ENCODE measurements around the gene TAB3. TPM values are rescaled to one million over a fixed set of nuclear protein-coding genes. Genes with fewer than 3 reads are reported as not detected.

TAB3 gene
- total RNA-seq, 1 experiment from 2014 or later: 30.9 TPM

DNA sequence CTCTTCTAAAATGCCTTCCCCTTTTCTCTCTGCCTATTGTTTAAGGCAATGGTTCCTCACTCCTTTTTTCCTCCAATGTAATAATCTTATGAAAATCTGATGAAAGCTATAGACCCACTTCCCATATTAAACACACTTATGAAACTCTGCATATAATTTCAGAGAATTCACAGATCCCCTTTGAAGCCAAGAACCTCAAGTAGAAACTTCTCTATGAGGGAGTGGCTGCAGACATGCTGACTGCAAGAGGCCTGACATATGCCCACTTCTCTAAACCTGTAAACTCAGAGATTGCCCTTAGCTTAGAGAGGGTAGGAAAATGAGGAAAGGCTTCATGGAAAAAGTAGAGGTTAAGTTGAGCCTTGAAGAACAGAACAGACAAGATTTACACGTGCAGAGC is 37.6 kb downstream of the TAB3 start:
- CTCF ChIA-PET: no interaction called here
- no peaks in the 10 kb centered on the region for H3K27me3 Mint-ChIP-seq (ENCODE audit: unreplicated experiment)
- H3K4me1 Mint-ChIP-seq (ENCODE audit: low read depth, unreplicated experiment): no peaks in the 10 kb centered on the region
- H3K4me3 Mint-ChIP-seq (ENCODE audit: low read depth, unreplicated experiment): no peak overlapping the region
- H3K27ac Mint-ChIP-seq (ENCODE audit: unreplicated experiment): no peak overlapping the region
- no peaks in the 10 kb centered on the region for H3K36me3 Mint-ChIP-seq (ENCODE audit: insufficient read depth, unreplicated experiment)
- no peak for DNase-seq
- no peaks in the 10 kb centered on the region for H3K9me3 Mint-ChIP-seq (ENCODE audit: low read depth, unreplicated experiment)
- no TSS peak for BruUV-seq (replicated peaks)
- TF ChIP-seq, protein P1, sequence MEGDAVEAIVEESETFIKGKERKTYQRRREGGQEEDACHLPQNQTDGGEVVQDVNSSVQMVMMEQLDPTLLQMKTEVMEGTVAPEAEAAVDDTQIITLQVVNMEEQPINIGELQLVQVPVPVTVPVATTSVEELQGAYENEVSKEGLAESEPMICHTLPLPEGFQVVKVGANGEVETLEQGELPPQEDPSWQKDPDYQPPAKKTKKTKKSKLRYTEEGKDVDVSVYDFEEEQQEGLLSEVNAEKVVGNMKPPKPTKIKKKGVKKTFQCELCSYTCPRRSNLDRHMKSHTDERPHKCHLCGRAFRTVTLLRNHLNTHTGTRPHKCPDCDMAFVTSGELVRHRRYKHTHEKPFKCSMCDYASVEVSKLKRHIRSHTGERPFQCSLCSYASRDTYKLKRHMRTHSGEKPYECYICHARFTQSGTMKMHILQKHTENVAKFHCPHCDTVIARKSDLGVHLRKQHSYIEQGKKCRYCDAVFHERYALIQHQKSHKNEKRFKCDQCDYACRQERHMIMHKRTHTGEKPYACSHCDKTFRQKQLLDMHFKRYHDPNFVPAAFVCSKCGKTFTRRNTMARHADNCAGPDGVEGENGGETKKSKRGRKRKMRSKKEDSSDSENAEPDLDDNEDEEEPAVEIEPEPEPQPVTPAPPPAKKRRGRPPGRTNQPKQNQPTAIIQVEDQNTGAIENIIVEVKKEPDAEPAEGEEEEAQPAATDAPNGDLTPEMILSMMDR (IDR thresholded peaks at IDR 0.05; ENCODE audit: unreplicated experiment): no peak
- intact Hi-C loops (cut with micrococcal nuclease; ENCODE audit: unreplicated experiment): no loop called here

DNA sequence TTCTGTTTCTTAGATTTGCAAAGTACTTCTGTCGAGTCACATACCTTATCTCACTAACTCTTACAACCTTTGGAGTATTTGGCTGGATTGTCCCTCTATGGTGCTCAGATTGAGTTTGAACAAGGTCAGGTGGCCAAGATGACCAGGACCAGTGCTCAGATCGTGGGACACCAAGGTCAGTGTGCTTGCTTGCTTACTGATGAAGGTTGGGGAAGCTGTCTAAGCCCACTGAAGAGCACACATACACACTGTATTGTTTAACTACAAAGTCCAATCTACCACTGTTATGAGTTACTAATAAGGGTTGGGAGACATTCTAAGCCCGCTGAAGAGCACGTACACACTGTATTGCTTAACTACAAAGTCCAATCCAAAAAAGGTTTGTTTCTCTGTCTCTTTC is 53.7 kb downstream of the TAB3 start:
- no peak overlapping the region for H3K4me3 Mint-ChIP-seq (ENCODE audit: low read depth, unreplicated experiment)
- no peak for DNase-seq
- no peaks in the 10 kb centered on the region for H3K9me3 Mint-ChIP-seq (ENCODE audit: low read depth, unreplicated experiment)
- CTCF ChIA-PET: no interaction called here
- H3K4me1 Mint-ChIP-seq (ENCODE audit: low read depth, unreplicated experiment): no peaks in the 10 kb centered on the region
- H3K27me3 Mint-ChIP-seq (ENCODE audit: unreplicated experiment): no peaks in the 10 kb centered on the region
- intact Hi-C loops (cut with micrococcal nuclease; ENCODE audit: unreplicated experiment): no loop called here
- H3K27ac Mint-ChIP-seq (ENCODE audit: unreplicated experiment): no peak overlapping the region
- BruUV-seq (replicated peaks): no TSS peak
- TF ChIP-seq, protein P1 (IDR thresholded peaks at IDR 0.05; ENCODE audit: unreplicated experiment): no peak
- H3K36me3 Mint-ChIP-seq (ENCODE audit: insufficient read depth, unreplicated experiment): peaks cover 4% of the 10 kb centered on the region

DNA sequence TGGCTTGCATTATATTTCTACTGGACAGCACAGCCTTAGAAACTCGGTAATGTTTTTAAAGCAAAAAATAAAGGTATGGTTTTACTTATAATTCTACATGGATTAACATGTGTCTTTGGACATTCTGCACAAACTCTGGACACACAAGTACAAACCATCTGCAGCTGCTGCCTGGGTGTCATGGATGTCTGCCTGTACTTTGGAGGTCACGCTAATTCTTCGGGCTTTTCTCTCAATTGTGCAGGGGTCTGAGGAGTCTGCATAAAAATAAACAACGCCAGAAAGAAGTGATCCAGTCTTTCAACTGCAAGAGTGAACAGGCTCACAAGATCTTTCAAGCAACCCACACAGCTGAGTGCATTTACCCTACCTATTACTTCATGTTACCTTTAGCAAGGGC is 55.2 kb downstream of the TAB3 start:
- no peak overlapping the region for H3K27ac Mint-ChIP-seq (ENCODE audit: unreplicated experiment)
- no peaks in the 10 kb centered on the region for H3K4me1 Mint-ChIP-seq (ENCODE audit: low read depth, unreplicated experiment)
- H3K36me3 Mint-ChIP-seq (ENCODE audit: insufficient read depth, unreplicated experiment): peaks cover 4% of the 10 kb centered on the region
- TF ChIP-seq, protein P1 (IDR thresholded peaks at IDR 0.05; ENCODE audit: unreplicated experiment): no peak
- no peaks in the 10 kb centered on the region for H3K27me3 Mint-ChIP-seq (ENCODE audit: unreplicated experiment)
- intact Hi-C loops (cut with micrococcal nuclease; ENCODE audit: unreplicated experiment): no loop called here
- H3K9me3 Mint-ChIP-seq (ENCODE audit: low read depth, unreplicated experiment): no peaks in the 10 kb centered on the region
- CTCF ChIA-PET: interaction anchor here (0.7 kb wide), 1 partner anchor 26 kb away, joined by 5 read pairs; no protein-coding TSS in a partner anchor
- H3K4me3 Mint-ChIP-seq (ENCODE audit: low read depth, unreplicated experiment): no peak overlapping the region
- BruUV-seq (replicated peaks): no TSS peak
- DNase-seq: no peak

DNA sequence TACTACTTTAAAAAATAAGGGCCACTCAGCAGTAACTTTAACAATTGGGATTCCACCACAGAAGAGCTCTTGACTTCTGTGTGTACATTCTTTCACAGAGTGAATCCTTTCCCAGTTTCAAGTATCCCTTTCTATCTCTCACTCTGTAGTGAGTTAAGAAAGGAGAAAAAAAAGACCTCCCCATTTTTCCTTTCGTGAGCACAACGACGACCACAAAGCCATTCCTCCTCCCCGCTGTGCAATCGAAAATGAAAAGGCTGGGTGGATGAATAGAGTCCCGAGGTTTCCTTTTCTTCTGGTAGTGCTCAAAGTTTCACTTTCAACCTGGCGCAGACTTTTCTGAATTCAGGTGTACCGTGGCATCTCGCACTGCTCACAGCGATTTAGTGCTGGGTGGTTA is 58.0 kb downstream of the TAB3 start:
- no TSS peak for BruUV-seq (replicated peaks)
- TF ChIP-seq, protein P1 (IDR thresholded peaks at IDR 0.05; ENCODE audit: unreplicated experiment): no peak
- CTCF ChIA-PET: no interaction called here
- intact Hi-C loops (cut with micrococcal nuclease; ENCODE audit: unreplicated experiment): no loop called here
- Mint-ChIP-seq H3K36me3 (ENCODE audit: insufficient read depth, unreplicated experiment) (peaks cover 4% of the 10 kb centered on the region), H3K4me1 (ENCODE audit: low read depth, unreplicated experiment) (no peaks in the 10 kb centered on the region), H3K9me3 (ENCODE audit: low read depth, unreplicated experiment) (no peaks in the 10 kb centered on the region), H3K27ac (ENCODE audit: unreplicated experiment) (no peak overlapping the region), H3K4me3 (ENCODE audit: low read depth, unreplicated experiment) (no peak overlapping the region), H3K27me3 (ENCODE audit: unreplicated experiment) (no peaks in the 10 kb centered on the region)
- DNase-seq: no peak

Measured in Calu3 (cell line).